Endothelial cell of umbilical vein (primary cell): ENCODE measurements around the gene VAT1. TPM values are rescaled to one million over a fixed set of nuclear protein-coding genes. Genes with fewer than 3 reads are reported as not detected.

Source experiments
- BruUV-seq: library from RNA; stranded (reverse); fragments of 400-500 nt; replicated peaks from 2 replicates; lab custom pipeline; 2021; lab: Mats Ljungman, UMichigan
- CTCF ChIA-PET: fragments of 300-600, 350-600 bp; sonication (Branson Sonifier 250); formaldehyde crosslinking; loops from one replicate; lab custom pipeline; 2021; ENCODE audit warnings: antibody characterized with exemption, inconsistent platforms; lab: Charles Lee
- POLR2A ChIA-PET: fragments of 300-600, 350-600 bp; sonication (Branson Sonifier 250); formaldehyde crosslinking; loops from one replicate; lab custom pipeline; 2021; ENCODE audit warnings: antibody characterized with exemption, inconsistent platforms; lab: Charles Lee
- DNase-seq: peaks from one replicate; pipeline ENCODE4 v3.0.0-alpha.2; 2011; ENCODE audit warnings: low read depth, low spot score
- FAIRE-seq: peaks from 2 replicates; lab custom pipeline; 2011; peaks lifted over from hg19 to GRCh38; lab: Jason Lieb, UNC
- H2AFZ ChIP-seq: 2 replicates; pipeline ENCODE4 v1.6.0; 2012; ENCODE audit warnings: low read depth, low read length, control low read depth, inconsistent platforms
- H3K27ac ChIP-seq: 2 replicates; pipeline ENCODE4 v1.5.1; 2011; ENCODE audit warnings: low read depth, mild to moderate bottlenecking, control low read depth, low read length, moderate library complexity; ENCODE audit not compliant: insufficient read depth
- H3K27me3 ChIP-seq, 2 experiments: 2 replicates each; pipeline versions ENCODE4 v1.6.0 to v1.6.1; 2011; ENCODE audit warnings: low read length in 2 of 2, mixed read lengths in 1 of 2; ENCODE audit not compliant: control insufficient read depth in 2 of 2, insufficient read depth in 2 of 2
- H3K36me3 ChIP-seq, 2 experiments: 2 replicates in 1 of 2; 3 replicates in 1 of 2; pipeline ENCODE4 v1.5.1; 2011; ENCODE audit warnings: low read length in 2 of 2, mild to moderate bottlenecking in 1 of 2, moderate library complexity in 1 of 2; ENCODE audit not compliant: control insufficient read depth in 2 of 2, insufficient read depth in 2 of 2; ENCODE audit errors: extremely low read depth in 1 of 2
- H3K4me1 ChIP-seq: 3 replicates; pipeline ENCODE4 v1.5.1; 2011; ENCODE audit warnings: mild to moderate bottlenecking, low read length; ENCODE audit not compliant: control insufficient read depth, insufficient read depth; ENCODE audit errors: extremely low read depth
- H3K4me2 ChIP-seq: 2 replicates; pipeline ENCODE4 v1.6.1; 2011; ENCODE audit warnings: low read length, control low read depth, mixed read lengths; ENCODE audit not compliant: insufficient read depth
- H3K4me3 ChIP-seq, 3 experiments: fragments of 200-600 bp in 1 of 3; sonication (generic), shearing (Covaris generic) in 1 of 3; replicated peaks in 1 of 3; 2 replicates each; pipeline ENCODE4 v1.5.1; 2011 to 2016; ENCODE audit warnings: control low read depth in 3 of 3, low read length in 3 of 3, mild to moderate bottlenecking in 2 of 3, inconsistent platforms in 1 of 3, low read depth in 1 of 3, moderate library complexity in 1 of 3; ENCODE audit not compliant: insufficient read depth in 1 of 3
- H3K79me2 ChIP-seq: 2 replicates; pipeline ENCODE4 v1.6.0; 2012; ENCODE audit warnings: low read length, inconsistent platforms; ENCODE audit not compliant: control insufficient read depth, insufficient read depth
- H3K9ac ChIP-seq: replicated peaks from 2 replicates; pipeline ENCODE3; 2011; ENCODE audit warnings: low read length, control low read depth; ENCODE audit not compliant: insufficient read depth; ENCODE audit errors: extremely low read depth
- H3K9me1 ChIP-seq: replicated peaks from 3 replicates; pipeline ENCODE4 v1.6.0; 2011; ENCODE audit warnings: mild to moderate bottlenecking, low read length; ENCODE audit not compliant: control insufficient read depth, insufficient read depth; ENCODE audit errors: extremely low read depth
- H3K9me3 ChIP-seq: replicated peaks from 2 replicates; pipeline ENCODE4 v1.5.1; 2012; ENCODE audit warnings: low read length, inconsistent platforms; ENCODE audit not compliant: control insufficient read depth, insufficient read depth
- H4K20me1 ChIP-seq: replicated peaks from 2 replicates; pipeline ENCODE3; 2011; ENCODE audit warnings: mild to moderate bottlenecking, low read length; ENCODE audit not compliant: control insufficient read depth, insufficient read depth; ENCODE audit errors: extremely low read depth
- CTCF ChIP-seq, 2 donors: IDR thresholded peaks; 1 replicate in 1 of 2; 2 replicates in 1 of 2; pipeline ENCODE4 v1.5.1; 2011; ENCODE audit warnings: low read length in 2 of 2, mild to moderate bottlenecking in 2 of 2, moderate library complexity in 2 of 2, control low read depth in 1 of 2, inconsistent platforms in 1 of 2, low read depth in 1 of 2; ENCODE audit not compliant: insufficient read depth in 1 of 2; ENCODE audit errors: extremely low read depth in 1 of 2
- EZH2 ChIP-seq: IDR thresholded peaks from 2 replicates; pipeline ENCODE4 v1.6.1; 2012; ENCODE audit warnings: borderline replicate concordance, low read depth, mild to moderate bottlenecking, moderate library complexity, low read length, inconsistent platforms; ENCODE audit not compliant: severe bottlenecking
- FOS ChIP-seq: IDR thresholded peaks from 2 replicates; pipeline ENCODE4 v1.6.1; 2011; ENCODE audit warnings: mild to moderate bottlenecking, low read length, moderate library complexity, borderline replicate concordance; ENCODE audit not compliant: insufficient read depth
- GATA2 ChIP-seq: IDR thresholded peaks from 2 replicates; pipeline ENCODE4 v1.7.0; 2011; ENCODE audit warnings: low read depth, mild to moderate bottlenecking, moderate library complexity, mixed read lengths, low read length; ENCODE audit not compliant: insufficient read length, insufficient read depth
- JUN ChIP-seq: IDR thresholded peaks from 2 replicates; pipeline ENCODE4 v1.6.1; 2011; ENCODE audit warnings: borderline replicate concordance, low read depth; ENCODE audit not compliant: insufficient read length, insufficient read depth
- MYC ChIP-seq: IDR thresholded peaks from one replicate; pipeline ENCODE4 v1.6.1; 2011; ENCODE audit warnings: mild to moderate bottlenecking, low read depth, low read length
- POLR2A ChIP-seq: IDR thresholded peaks from 2 replicates; pipeline ENCODE4 v1.6.1; 2012; ENCODE audit warnings: low read depth, mild to moderate bottlenecking, control low read depth, low read length
- POLR2AphosphoS5 ChIP-seq: IDR thresholded peaks from 2 replicates; pipeline ENCODE4 v1.6.1; 2012; ENCODE audit warnings: low read depth, mild to moderate bottlenecking, control low read depth, low read length, moderate library complexity; ENCODE audit not compliant: insufficient read depth
- dilution Hi-C: fragments of 300-500 bp; cut with MboI; formaldehyde crosslinking; loops from one replicate; pipeline ENCODE4 v1.15.0; 2019; ENCODE audit warnings: low sequenced_read_pairs; ENCODE audit not compliant: extremely low pct_ligation_motif_present
- intact Hi-C: fragments of 100-400 bp; cut with micrococcal nuclease; formaldehyde crosslinking; loops from one replicate; pipeline ENCODE4 v1.10.0; 2022
- polyA plus RNA-seq, 4 experiments: library from polyadenylated mRNA; depleted of rRNA in 3 of 4; stranded (reverse) in 3 of 4; unstranded in 1 of 4; fragments of >200 nt; gene quantifications; 2 replicates each; pipeline versions ENCODE4 v1.2.1 to v1.2.3, GENCODE V29; 2011 to 2012; ENCODE audit warnings: missing spikeins in 1 of 4
- total RNA-seq: library from RNA; stranded (reverse); gene quantifications from 2 replicates; pipeline ENCODE4 v1.2.3, GENCODE V29; 2021
- TF ChIP-seq, protein P1 (sequence below): IDR thresholded peaks from 2 replicates; pipeline ENCODE4 v1.6.1; 2011; ENCODE audit not compliant: insufficient read depth, insufficient read length

Gene VAT1
- total and polyA plus RNA-seq, 2 donors (not counting 3 experiments of a cell fraction or from before 2014, with no cell fraction given) = 339 to 482 TPM

DNA sequence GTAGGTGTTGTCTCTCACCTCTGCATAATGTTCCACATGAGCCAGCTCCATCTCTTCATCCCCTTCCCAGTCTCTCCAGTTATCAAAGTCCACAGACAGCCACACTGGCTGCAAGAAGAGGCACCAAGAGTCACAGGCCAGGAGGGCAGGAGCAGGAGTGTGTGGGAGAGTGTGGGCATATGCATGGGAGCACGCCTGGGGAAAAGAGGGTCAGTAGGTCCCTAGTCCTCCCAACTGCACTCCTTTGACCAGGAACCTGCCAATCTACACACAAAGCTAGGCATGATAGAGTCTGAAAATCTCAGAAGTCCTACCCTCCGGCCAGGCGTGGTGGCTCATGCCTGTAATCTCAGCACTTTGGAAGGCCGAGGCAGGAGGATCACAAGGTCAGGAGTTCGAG is 50.6 kb downstream of the VAT1 start:
- no TSS peak for BruUV-seq
- H2AFZ ChIP-seq = no peak overlapping the region
- no peaks in the 10 kb centered on the region for H3K9me1 ChIP-seq
- H3K36me3 ChIP-seq = no peaks in the 10 kb centered on the region
- H3K9ac ChIP-seq = no peak overlapping the region
- peaks cover 2% of the 10 kb centered on the region in 2 experiments for H3K27me3 ChIP-seq
- H3K79me2 ChIP-seq = no peaks in the 10 kb centered on the region
- no peak overlapping the region for H3K4me2 ChIP-seq
- no peaks in the 10 kb centered on the region for H4K20me1 ChIP-seq
- no peak for FAIRE-seq
- H3K9me3 ChIP-seq = no peaks in the 10 kb centered on the region
- no peak for DNase-seq
- H3K4me1 ChIP-seq = no peaks in the 10 kb centered on the region
- H3K27ac ChIP-seq = no peak overlapping the region
- TF ChIP-seq CTCF (IDR thresholded peaks at IDR 0.05; ENCODE audit: extremely low read depth in 1 of 2, insufficient read depth in 1 of 2, low read depth in 1 of 2, low read length in 2 of 2) (no peak), MYC (no peak), GATA2 (no peak), FOS (no peak), JUN (no peak), EZH2 (no peak), POLR2AphosphoS5 (no peak), POLR2A (no peak)
- TF ChIP-seq, protein P1, sequence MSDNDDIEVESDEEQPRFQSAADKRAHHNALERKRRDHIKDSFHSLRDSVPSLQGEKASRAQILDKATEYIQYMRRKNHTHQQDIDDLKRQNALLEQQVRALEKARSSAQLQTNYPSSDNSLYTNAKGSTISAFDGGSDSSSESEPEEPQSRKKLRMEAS = no peak
- CTCF ChIA-PET = interaction anchor here (0.7 kb wide), 1 partner anchor 138 kb away, joined by 3 read pairs; no protein-coding TSS in a partner anchor
- no peak overlapping the region for H3K4me3 ChIP-seq
- POLR2A ChIA-PET = no interaction called here
- intact Hi-C loops (no loop called here), dilution Hi-C loops (no loop called here)
